Ovary (tissue), 3 donors: ENCODE data around the gene CKB.

ENCODE experiments used
- POLR2A ChIP-seq: fragments of 450-650 bp; IDR thresholded peaks from one replicate; pipeline ENCODE4 v1.6.1; 2017; ENCODE audit warnings: antibody characterized with exemption, mild to moderate bottlenecking, moderate library complexity
- TF ChIP-seq, protein P1 (sequence below), 3 donors: fragments of 450-650 bp in 2 of 3; fragments of 200-600 bp in 1 of 3; IDR thresholded peaks; one replicate each; pipeline versions ENCODE4 v1.5.1 to v1.8.0; 2016 to 2022; ENCODE audit warnings: antibody characterized with exemption in 3 of 3, mild to moderate bottlenecking in 1 of 3
- donor health status: DM: no; HTN: no; CAD: no.

DNA sequence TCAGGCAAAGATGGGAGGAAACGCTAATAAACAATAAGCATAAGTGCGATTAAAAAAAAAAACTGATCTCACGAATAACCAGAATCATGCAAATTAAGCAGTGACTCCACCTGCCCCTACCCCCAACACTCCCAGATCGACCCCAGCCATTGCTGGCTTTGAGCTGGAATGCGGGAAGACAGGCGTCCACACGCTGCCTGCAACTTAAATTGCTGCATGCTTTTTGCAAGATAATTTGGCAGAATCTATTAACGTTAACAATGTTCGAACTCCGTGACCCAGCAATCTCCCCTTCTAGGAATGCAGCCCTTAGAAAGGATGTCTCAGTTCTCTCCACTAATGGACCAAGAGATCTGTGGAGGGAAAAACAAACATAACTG is 935 bp upstream of the CKB start:
- TF ChIP-seq, protein P1, sequence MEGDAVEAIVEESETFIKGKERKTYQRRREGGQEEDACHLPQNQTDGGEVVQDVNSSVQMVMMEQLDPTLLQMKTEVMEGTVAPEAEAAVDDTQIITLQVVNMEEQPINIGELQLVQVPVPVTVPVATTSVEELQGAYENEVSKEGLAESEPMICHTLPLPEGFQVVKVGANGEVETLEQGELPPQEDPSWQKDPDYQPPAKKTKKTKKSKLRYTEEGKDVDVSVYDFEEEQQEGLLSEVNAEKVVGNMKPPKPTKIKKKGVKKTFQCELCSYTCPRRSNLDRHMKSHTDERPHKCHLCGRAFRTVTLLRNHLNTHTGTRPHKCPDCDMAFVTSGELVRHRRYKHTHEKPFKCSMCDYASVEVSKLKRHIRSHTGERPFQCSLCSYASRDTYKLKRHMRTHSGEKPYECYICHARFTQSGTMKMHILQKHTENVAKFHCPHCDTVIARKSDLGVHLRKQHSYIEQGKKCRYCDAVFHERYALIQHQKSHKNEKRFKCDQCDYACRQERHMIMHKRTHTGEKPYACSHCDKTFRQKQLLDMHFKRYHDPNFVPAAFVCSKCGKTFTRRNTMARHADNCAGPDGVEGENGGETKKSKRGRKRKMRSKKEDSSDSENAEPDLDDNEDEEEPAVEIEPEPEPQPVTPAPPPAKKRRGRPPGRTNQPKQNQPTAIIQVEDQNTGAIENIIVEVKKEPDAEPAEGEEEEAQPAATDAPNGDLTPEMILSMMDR (IDR thresholded peaks at IDR 0.05) = no peak
- no peak for TF ChIP-seq POLR2A
